ENCODE data around the gene HBD.
"Not testable (repeated sequence)": the region's sequence is repeated elsewhere in the genome, so short reads cannot be mapped to it uniquely, and the experiment has no call there.

The HBD gene

GRCh38 chr11:5252919-5253265 lies 18.6 kb upstream of the HBD start:
- no peak for DNase-seq (ENCODE audit: low read depth)

- no peak for DNase-seq (ENCODE audit: low read depth)
Observed at GRCh38 chr11:5252192-5252918, 18.1 kb upstream of the HBD start.

GRCh38 chr11:5251746-5252145 lies 17.5 kb upstream of the HBD start:
- no peak for DNase-seq (ENCODE audit: low read depth)

GRCh38 chr11:5250543-5251204 lies 16.4 kb upstream of the HBD start:
- DNase-seq (ENCODE audit: low read depth) = no peak

GRCh38 chr11:5249807-5250396 lies 15.6 kb upstream of the HBD start, which contains the start of gene HBG1:
TSS of gene HBG1 (minus strand) at chr11:5249857. CDS start at chr11:5249804, 53 bp downstream.
- not testable (repeated sequence) for DNase-seq (ENCODE audit: low read depth)

- DNase-seq (ENCODE audit: low read depth) = not testable (repeated sequence)
Observed at GRCh38 chr11:5248498-5248897, 14.2 kb upstream of the HBD start.

- DNase-seq (ENCODE audit: low read depth) = no peak
Observed at GRCh38 chr11:5247472-5248192, 13.3 kb upstream of the HBD start.

GRCh38 chr11:5246772-5247471 lies 12.6 kb upstream of the HBD start:
- DNase-seq (ENCODE audit: low read depth) = no peak

- no peak for DNase-seq (ENCODE audit: low read depth)
Observed at GRCh38 chr11:5245155-5245554, 10.9 kb upstream of the HBD start.

GRCh38 chr11:5243816-5244180 lies 9.5 kb upstream of the HBD start:
- no peak for DNase-seq (ENCODE audit: low read depth)

GRCh38 chr11:5242933-5243815 lies 8.9 kb upstream of the HBD start:
- DNase-seq (ENCODE audit: low read depth) = no peak

GRCh38 chr11:5242208-5242607 lies 7.9 kb upstream of the HBD start:
- no peak for DNase-seq (ENCODE audit: low read depth)

GRCh38 chr11:5241458-5241857 lies 7.2 kb upstream of the HBD start:
- no peak for DNase-seq (ENCODE audit: low read depth)

GRCh38 chr11:5240458-5240857 lies 6.2 kb upstream of the HBD start:
- DNase-seq (ENCODE audit: low read depth) = no peak

- no peak for DNase-seq (ENCODE audit: low read depth)
Observed at GRCh38 chr11:5240056-5240455, 5.8 kb upstream of the HBD start.

GRCh38 chr11:5239046-5239445 lies 4.8 kb upstream of the HBD start:
- DNase-seq (ENCODE audit: low read depth) = no peak

- no peak for DNase-seq (ENCODE audit: low read depth)
Observed at GRCh38 chr11:5238486-5238885, 4.2 kb upstream of the HBD start.

- DNase-seq (ENCODE audit: low read depth) = no peak
Observed at GRCh38 chr11:5237420-5237819, 3.1 kb upstream of the HBD start.

- DNase-seq (ENCODE audit: low read depth) = no peak
Observed at GRCh38 chr11:5235364-5236095, 1.2 kb upstream of the HBD start.

- DNase-seq (ENCODE audit: low read depth) = no peak
Observed at GRCh38 chr11:5233307-5233706, 976 bp downstream of the HBD start.

- no peak for DNase-seq (ENCODE audit: low read depth)
Observed at GRCh38 chr11:5232821-5233220, 1.5 kb downstream of the HBD start.

All from EH (cell line).